PC-3 (cell line): ENCODE measurements around the gene PARP12.

Experiments
- CTCF ChIP-seq: fragments of 300-600 bp; sonication (generic); conservative IDR thresholded peaks from 2 replicates; pipeline ENCODE4 v1.5.1; 2017; ENCODE audit warnings: antibody characterized with exemption, low read depth, mild to moderate bottlenecking, low read length
- EZH2phosphoT487 ChIP-seq: fragments of 300-600 bp; sonication (generic); IDR thresholded peaks from 2 replicates; pipeline ENCODE4 v1.6.1; 2018; ENCODE audit warnings: mild to moderate bottlenecking, antibody characterized with exemption, low read length, borderline replicate concordance

GRCh38 chr7:139993592-139993991 lies 69.2 kb downstream of the PARP12 start:
- TF ChIP-seq CTCF (no peak), EZH2phosphoT487 (no peak)
